ENCODE results near the gene CLPSL2. TPM values are rescaled to one million over a fixed set of nuclear protein-coding genes. Genes with fewer than 3 reads are reported as not detected.

CLPSL2 gene
- polyA plus RNA-seq, 5 donors, result not detected

GRCh38 chr6:35746516-35746915 lies 29.9 kb upstream of the CLPSL2 start:
- no peak for DNase-seq

- DNase-seq, result no peak
Measured at GRCh38 chr6:35747877-35748276, 28.5 kb upstream of the CLPSL2 start.

GRCh38 chr6:35750557-35750956 lies 25.8 kb upstream of the CLPSL2 start:
- DNase-seq, result no peak

- DNase-seq, result no peak
Measured at GRCh38 chr6:35751594-35751993, 24.8 kb upstream of the CLPSL2 start.

GRCh38 chr6:35752330-35752729 lies 24.1 kb upstream of the CLPSL2 start:
- no peak for DNase-seq

GRCh38 chr6:35754452-35755277 lies 21.7 kb upstream of the CLPSL2 start:
- DNase-seq, result no peak

- no peak for DNase-seq
Measured at GRCh38 chr6:35755278-35755924, 21.0 kb upstream of the CLPSL2 start.

- DNase-seq, result no peak
Measured at GRCh38 chr6:35757456-35758123, 18.8 kb upstream of the CLPSL2 start.

GRCh38 chr6:35759426-35759825 lies 17.0 kb upstream of the CLPSL2 start:
- no peak for DNase-seq

- no peak for DNase-seq
Measured at GRCh38 chr6:35765739-35766138, 10.7 kb upstream of the CLPSL2 start.

GRCh38 chr6:35769211-35769610 lies 7.2 kb upstream of the CLPSL2 start:
- DNase-seq, result no peak

- no peak for DNase-seq
Measured at GRCh38 chr6:35771343-35771627, 5.1 kb upstream of the CLPSL2 start.

GRCh38 chr6:35774116-35774794 lies 2.1 kb upstream of the CLPSL2 start:
- no peak for DNase-seq

GRCh38 chr6:35775031-35775430 lies 1.4 kb upstream of the CLPSL2 start:
- no peak for DNase-seq

- DNase-seq, result no peak
Measured at GRCh38 chr6:35777356-35778102, 1.1 kb downstream of the CLPSL2 start.

GRCh38 chr6:35778437-35778836 lies 2.0 kb downstream of the CLPSL2 start:
- DNase-seq, result no peak

- DNase-seq, result no peak
Measured at GRCh38 chr6:35780719-35781118, 4.3 kb downstream of the CLPSL2 start, which contains the start of gene CLPSL1. Gene CLPSL1, plus strand, starts transcription at chr6:35781019. Its CDS starts 92 bp downstream, at chr6:35781111.

GRCh38 chr6:35781290-35781689 lies 4.9 kb downstream of the CLPSL2 start:
- DNase-seq, result no peak

GRCh38 chr6:35782424-35782823 lies 6.0 kb downstream of the CLPSL2 start:
- DNase-seq, result no peak

GRCh38 chr6:35784200-35784599 lies 7.8 kb downstream of the CLPSL2 start:
- DNase-seq, result no peak

GRCh38 chr6:35786272-35786671 lies 9.9 kb downstream of the CLPSL2 start:
- DNase-seq, result no peak

GRCh38 chr6:35786810-35787209 lies 10.4 kb downstream of the CLPSL2 start:
- no peak for DNase-seq
